NCI-H345 treated with DMSO at 0.1 percent for 48 hours (cell line): ENCODE measurements around the gene MLLT1.

ENCODE experiments used
- DNase-seq: peaks from one replicate; lab custom pipeline; 2025; ENCODE audit not compliant: unreplicated experiment; lab: John Stamatoyannopoulos, UW

Gene MLLT1

GRCh38 chr19:6212403-6213265 is 67.1 kb downstream of the MLLT1 start:
- DNase-seq, result no peak

GRCh38 chr19:6211632-6212402 is 68.0 kb downstream of the MLLT1 start:
- no peak for DNase-seq

GRCh38 chr19:6210721-6211600 is 68.8 kb downstream of the MLLT1 start:
- DNase-seq, result no peak

GRCh38 chr19:6210091-6210490 is 69.7 kb downstream of the MLLT1 start:
- DNase-seq, result no peak

- no peak for DNase-seq
These were observed 70.1 kb downstream of the MLLT1 start for GRCh38 chr19:6209680-6210079.

- no peak for DNase-seq
These were observed 70.5 kb downstream of the MLLT1 start for GRCh38 chr19:6209233-6209632.

GRCh38 chr19:6204866-6205723 is 74.7 kb downstream of the MLLT1 start:
- DNase-seq, result no peak

GRCh38 chr19:6204212-6204611 is 75.6 kb downstream of the MLLT1 start:
- no peak for DNase-seq

GRCh38 chr19:6199240-6199994 is 80.4 kb downstream of the MLLT1 start:
- DNase-seq, result peak; percentile 99

- no peak for DNase-seq
These were observed 80.9 kb downstream of the MLLT1 start for GRCh38 chr19:6198896-6199239.

GRCh38 chr19:6196361-6196760 is 83.4 kb downstream of the MLLT1 start:
- no peak for DNase-seq

- no peak for DNase-seq
These were observed 91.0 kb downstream of the MLLT1 start for GRCh38 chr19:6188811-6189210.

GRCh38 chr19:6187374-6187773 is 92.4 kb downstream of the MLLT1 start:
- no peak for DNase-seq

GRCh38 chr19:6185835-6186834 is 93.6 kb downstream of the MLLT1 start:
- DNase-seq, result no peak

- no peak for DNase-seq
These were observed 94.5 kb downstream of the MLLT1 start for GRCh38 chr19:6185093-6185834.

- no peak for DNase-seq
These were observed 98.7 kb downstream of the MLLT1 start for GRCh38 chr19:6181119-6181518.

- no peak for DNase-seq
These were observed 106.6 kb downstream of the MLLT1 start for GRCh38 chr19:6173190-6173589.
